Uterus (tissue), 4 donors: ENCODE results near the gene UTP25. TPM values are rescaled to one million over a fixed set of nuclear protein-coding genes. Genes with fewer than 3 reads are reported as not detected.
"Not testable (repeated sequence)": the region's sequence is repeated elsewhere in the genome, so short reads cannot be mapped to it uniquely, and the experiment has no call there.

Experiments
- DNase-seq, 2 donors: peaks; one replicate each; pipeline ENCODE4 v3.0.0-alpha.2; 2019 to 2020
- H3K27ac ChIP-seq, 2 donors: fragments of 200-600 bp; sonication (generic); 1 replicate in 1 of 2; 2 replicates in 1 of 2; pipeline ENCODE4 v1.5.1; 2016 to 2018
- H3K27me3 ChIP-seq, 2 donors: fragments of 200-600 bp; sonication (generic); one replicate each; pipeline ENCODE4 v1.5.1; 2018 to 2019; ENCODE audit warnings: control low read depth in 1 of 2
- H3K36me3 ChIP-seq, 2 donors: fragments of 200-600 bp; sonication (generic); one replicate each; pipeline ENCODE4 v1.5.1; 2019; ENCODE audit warnings: control low read depth in 1 of 2
- H3K4me1 ChIP-seq, 2 donors: fragments of 200-600 bp; sonication (generic); one replicate each; pipeline ENCODE4 v1.5.1; 2018 to 2019; ENCODE audit warnings: control low read depth in 1 of 2
- H3K4me3 ChIP-seq, 2 donors: fragments of 200-600 bp; sonication (generic); 1 replicate in 1 of 2; 2 replicates in 1 of 2; pipeline ENCODE4 v1.5.1; 2018 to 2019; ENCODE audit warnings: mild to moderate bottlenecking in 1 of 2
- H3K9me3 ChIP-seq, 2 donors: fragments of 200-600 bp; sonication (generic); one replicate each; pipeline ENCODE4 v1.5.1; 2019; ENCODE audit warnings: control low read depth in 1 of 2
- POLR2A ChIP-seq, 2 donors: fragments of 450-650 bp; IDR thresholded peaks; one replicate each; pipeline ENCODE4 v1.6.1; 2016; ENCODE audit warnings: antibody characterized with exemption in 2 of 2, mild to moderate bottlenecking in 1 of 2, moderate library complexity in 1 of 2
- intact Hi-C: fragments of 100-400 bp; cut with DNase I; formaldehyde crosslinking; loops from one replicate; pipeline ENCODE4 v1.15.1; 2023; ENCODE audit warnings: low total_unique reads
- total RNA-seq, 4 donors: library from RNA; depleted of rRNA in 3 of 4; stranded (reverse); fragments of >200 nt in 3 of 4; gene quantifications; one replicate each; pipeline versions ENCODE4 v1.1.0 to v1.2.4, GENCODE V29; 2014 to 2023
- TF ChIP-seq, protein P1 (sequence below), 4 experiments: fragments of 200-600 bp in 2 of 4; fragments of 450-650 bp in 2 of 4; sonication (generic) in 2 of 4; IDR thresholded peaks; one replicate each; pipeline ENCODE4 v1.5.1; 2016 to 2019; ENCODE audit warnings: antibody characterized with exemption in 4 of 4, mild to moderate bottlenecking in 2 of 4, moderate library complexity in 1 of 4
- donor health status: DM: yes; HTN: yes; CAD: no.

The UTP25 gene
- total RNA-seq, 4 donors from 2014 or later = 6.8 to 12.4 (median 8.8) TPM

DNA sequence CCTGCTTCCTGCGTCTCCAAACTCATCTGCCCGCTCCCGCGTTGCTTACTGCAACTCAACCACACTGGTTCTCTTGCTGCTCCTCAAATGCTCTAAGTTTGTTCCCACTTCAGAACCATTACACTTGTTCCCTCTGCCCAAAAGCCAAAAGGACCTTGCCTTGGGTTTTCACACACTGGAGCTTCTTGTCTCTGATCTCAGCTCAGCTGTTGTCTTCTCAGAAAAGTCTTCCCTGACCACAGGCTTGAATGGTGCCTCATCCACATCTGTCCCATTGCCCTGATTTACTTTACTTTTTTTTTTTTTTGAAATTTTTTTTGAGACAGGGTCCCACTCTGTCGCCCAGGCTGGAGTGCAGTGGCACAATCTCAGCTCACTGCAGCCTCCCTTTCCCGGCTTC is 66.0 kb downstream of the UTP25 start:
- no peak for TF ChIP-seq POLR2A (IDR thresholded peaks at IDR 0.05)
- TF ChIP-seq, protein P1, sequence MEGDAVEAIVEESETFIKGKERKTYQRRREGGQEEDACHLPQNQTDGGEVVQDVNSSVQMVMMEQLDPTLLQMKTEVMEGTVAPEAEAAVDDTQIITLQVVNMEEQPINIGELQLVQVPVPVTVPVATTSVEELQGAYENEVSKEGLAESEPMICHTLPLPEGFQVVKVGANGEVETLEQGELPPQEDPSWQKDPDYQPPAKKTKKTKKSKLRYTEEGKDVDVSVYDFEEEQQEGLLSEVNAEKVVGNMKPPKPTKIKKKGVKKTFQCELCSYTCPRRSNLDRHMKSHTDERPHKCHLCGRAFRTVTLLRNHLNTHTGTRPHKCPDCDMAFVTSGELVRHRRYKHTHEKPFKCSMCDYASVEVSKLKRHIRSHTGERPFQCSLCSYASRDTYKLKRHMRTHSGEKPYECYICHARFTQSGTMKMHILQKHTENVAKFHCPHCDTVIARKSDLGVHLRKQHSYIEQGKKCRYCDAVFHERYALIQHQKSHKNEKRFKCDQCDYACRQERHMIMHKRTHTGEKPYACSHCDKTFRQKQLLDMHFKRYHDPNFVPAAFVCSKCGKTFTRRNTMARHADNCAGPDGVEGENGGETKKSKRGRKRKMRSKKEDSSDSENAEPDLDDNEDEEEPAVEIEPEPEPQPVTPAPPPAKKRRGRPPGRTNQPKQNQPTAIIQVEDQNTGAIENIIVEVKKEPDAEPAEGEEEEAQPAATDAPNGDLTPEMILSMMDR (IDR thresholded peaks at IDR 0.05) = no peak
- no peaks in the 10 kb centered on the region for H3K36me3 ChIP-seq
- no peak overlapping the region for H3K4me3 ChIP-seq
- no peak for DNase-seq
- H3K27me3 ChIP-seq = no peaks in the 10 kb centered on the region
- H3K4me1 ChIP-seq = no peaks in the 10 kb centered on the region
- no peaks in the 10 kb centered on the region for H3K9me3 ChIP-seq
- intact Hi-C loops = no loop called here
- no peak overlapping the region for H3K27ac ChIP-seq

DNA sequence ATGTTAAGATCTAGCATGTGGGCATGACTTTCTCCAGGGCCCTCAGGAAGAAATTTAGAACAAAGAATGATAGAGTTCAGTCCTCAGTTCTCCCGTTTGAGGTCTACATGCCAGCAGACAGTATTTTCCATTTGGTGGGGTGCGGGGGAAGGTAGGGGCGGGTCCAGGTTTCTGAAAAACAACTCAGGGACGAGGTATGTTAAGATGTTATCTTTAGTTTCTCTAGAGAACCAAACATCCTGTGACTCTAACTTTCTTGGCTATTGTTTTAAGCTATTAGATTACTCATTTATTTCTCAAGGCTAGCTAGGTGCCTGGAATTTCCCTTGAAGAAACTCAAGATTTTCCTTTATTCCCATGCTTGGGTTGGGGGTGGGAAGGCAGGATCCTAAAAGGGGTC is 67.9 kb downstream of the UTP25 start:
- Histone ChIP-seq H3K27me3 (no peaks in the 10 kb centered on the region), H3K4me1 (no peaks in the 10 kb centered on the region), H3K36me3 (no peaks in the 10 kb centered on the region), H3K9me3 (no peaks in the 10 kb centered on the region), H3K27ac (no peak overlapping the region), H3K4me3 (no peak overlapping the region)
- intact Hi-C loops = no loop called here
- DNase-seq = no peak
- no peak for TF ChIP-seq POLR2A (IDR thresholded peaks at IDR 0.05)
- TF ChIP-seq, protein P1 (IDR thresholded peaks at IDR 0.05) = no peak

DNA sequence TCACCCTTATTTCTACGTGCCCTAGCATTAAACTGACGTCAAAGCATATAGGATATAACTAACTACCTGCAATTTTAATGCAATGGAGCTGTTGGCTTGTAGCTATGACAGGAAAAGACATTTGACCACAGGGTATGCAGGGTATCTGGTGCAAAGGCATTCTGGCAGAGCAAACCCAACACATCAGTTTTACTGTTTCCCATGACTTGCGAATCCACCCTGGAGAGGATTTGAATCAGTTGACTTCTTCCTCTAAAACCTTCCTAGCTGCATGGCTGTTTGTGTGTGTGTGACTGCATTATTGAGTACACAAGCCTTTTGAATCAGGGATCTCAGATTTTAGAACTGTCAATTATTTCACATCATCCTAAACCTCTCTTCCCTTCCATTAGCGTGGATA is 68.6 kb downstream of the UTP25 start:
- Histone ChIP-seq H3K27ac (no peak overlapping the region), H3K27me3 (no peaks in the 10 kb centered on the region), H3K9me3 (no peaks in the 10 kb centered on the region), H3K4me3 (no peak overlapping the region), H3K4me1 (no peaks in the 10 kb centered on the region), H3K36me3 (no peaks in the 10 kb centered on the region)
- intact Hi-C loops = no loop called here
- TF ChIP-seq, protein P1 (IDR thresholded peaks at IDR 0.05) = no peak
- no peak for TF ChIP-seq POLR2A (IDR thresholded peaks at IDR 0.05)
- no peak for DNase-seq

DNA sequence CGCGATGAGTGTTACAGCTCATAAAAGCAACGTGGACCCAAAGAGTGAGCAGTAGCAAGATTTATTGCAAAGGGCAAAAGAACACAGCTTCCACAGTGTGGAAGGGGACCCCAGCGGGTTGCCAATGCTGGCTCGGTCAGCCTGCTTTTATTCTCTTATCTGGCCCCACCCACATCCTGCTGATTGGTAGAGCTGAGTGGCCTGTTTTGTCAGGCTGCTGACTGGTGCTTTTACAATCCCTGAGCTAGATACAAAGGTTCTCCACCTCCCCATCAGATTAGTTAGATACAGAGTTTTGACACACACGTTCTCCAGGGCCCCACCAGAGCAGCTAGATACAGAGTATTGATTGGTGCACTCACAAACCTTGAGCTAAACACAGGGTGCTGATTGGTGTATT is 70.5 kb downstream of the UTP25 start:
- H3K36me3 ChIP-seq, H3K9me3 ChIP-seq, H3K27ac ChIP-seq, H3K4me1 ChIP-seq, H3K4me3 ChIP-seq, intact Hi-C loops, H3K27me3 ChIP-seq, DNase-seq: not testable (repeated sequence)

DNA sequence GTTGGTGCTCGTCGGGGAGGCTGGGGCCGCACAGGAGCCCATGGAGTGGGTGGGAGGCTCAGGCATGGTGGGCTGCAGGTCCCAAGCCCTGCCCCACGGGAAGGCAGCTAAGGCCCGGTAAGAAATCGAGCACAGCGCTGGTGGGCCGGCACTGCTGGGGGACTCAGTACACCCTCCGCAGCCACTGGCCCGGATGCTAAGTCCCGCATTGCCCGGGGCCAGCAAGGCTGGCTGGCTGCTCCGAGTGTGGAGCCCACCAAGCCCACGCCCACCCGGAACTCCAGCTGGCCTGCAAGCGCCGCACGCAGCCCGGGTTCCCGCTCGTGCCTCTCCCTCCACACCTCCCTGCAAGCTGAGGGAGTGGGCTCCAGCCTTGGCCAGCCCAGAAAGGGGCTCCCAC is 71.1 kb downstream of the UTP25 start:
- DNase-seq, intact Hi-C loops, H3K4me3 ChIP-seq, H3K27ac ChIP-seq, H3K27me3 ChIP-seq, H3K9me3 ChIP-seq, H3K4me1 ChIP-seq, H3K36me3 ChIP-seq: not testable (repeated sequence)

DNA sequence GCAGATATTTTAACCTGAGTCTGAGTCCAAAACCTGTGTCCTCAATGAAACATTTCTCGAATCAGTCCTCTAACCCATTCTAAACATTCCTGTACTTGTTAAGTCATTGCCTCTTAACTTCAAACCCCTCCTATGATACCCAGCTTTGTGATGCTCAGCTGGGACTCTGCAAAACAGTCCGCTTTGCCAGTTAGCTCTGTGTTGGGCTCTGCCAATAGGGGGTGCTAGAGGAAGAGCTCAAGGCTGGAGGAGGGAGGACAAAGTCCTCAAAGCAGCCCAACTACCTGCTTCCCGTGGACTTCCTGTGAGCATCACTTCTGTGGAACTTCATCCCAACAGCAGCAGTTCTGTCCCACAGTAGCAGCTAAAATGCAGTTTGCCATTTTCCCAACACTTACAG is 72.2 kb downstream of the UTP25 start:
- TF ChIP-seq POLR2A (IDR thresholded peaks at IDR 0.05) = no peak
- TF ChIP-seq, protein P1 (IDR thresholded peaks at IDR 0.05) = no peak
- H3K27ac ChIP-seq = no peak overlapping the region

More for the DNA sequence above, 72.2 kb downstream of the UTP25 start:
- no peaks in the 10 kb centered on the region for H3K9me3 ChIP-seq
- no peak for DNase-seq
- H3K4me1 ChIP-seq = no peaks in the 10 kb centered on the region
- intact Hi-C loops = no loop called here
- no peak overlapping the region for H3K4me3 ChIP-seq
- H3K36me3 ChIP-seq = no peaks in the 10 kb centered on the region
- H3K27me3 ChIP-seq = no peaks in the 10 kb centered on the region
